Thyroid gland (tissue), 4 donors: ENCODE results near the gene FCER2. TPM values are rescaled to one million over a fixed set of nuclear protein-coding genes. Genes with fewer than 3 reads are reported as not detected.
A peak's percentile ranks its signal among the peaks of the same experiment; 100 is the strongest.

Experiments
- DNase-seq, 2 donors: peaks; one replicate each; pipeline ENCODE4 v3.0.0-alpha.2; 2019
- H3K27ac ChIP-seq, 3 donors: fragments of 200-600 bp; sonication (generic); 1 replicate in 2 of 3; 2 replicates in 1 of 3; pipeline ENCODE4 v1.5.1; 2016 to 2019; ENCODE audit warnings: mild to moderate bottlenecking in 1 of 3, moderate library complexity in 1 of 3
- H3K27me3 ChIP-seq: fragments of 200-600 bp; sonication (generic); one replicate; pipeline ENCODE4 v1.5.1; 2019
- H3K36me3 ChIP-seq, 2 donors: fragments of 200-600 bp; sonication (generic); one replicate each; pipeline ENCODE4 v1.5.1; 2016 to 2019
- H3K4me1 ChIP-seq, 2 donors: fragments of 200-600 bp; sonication (generic); one replicate each; pipeline ENCODE4 v1.5.1; 2017 to 2019
- H3K4me3 ChIP-seq, 3 donors: fragments of 200-600 bp; sonication (generic); replicated peaks in 1 of 3; 1 replicate in 2 of 3; 2 replicates in 1 of 3; pipeline ENCODE4 v1.5.1; 2016; ENCODE audit warnings: mild to moderate bottlenecking in 1 of 3
- H3K9me3 ChIP-seq: fragments of 200-600 bp; sonication (generic); one replicate; pipeline ENCODE4 v1.5.1; 2017
- POLR2A ChIP-seq, 2 donors: fragments of 450-650 bp; IDR thresholded peaks; one replicate each; pipeline ENCODE4 v1.6.1; 2017; ENCODE audit warnings: antibody characterized with exemption in 2 of 2, mild to moderate bottlenecking in 2 of 2, moderate library complexity in 1 of 2
- WGBS, 2 donors: methylation state at CpG; one replicate each; pipeline ENCODE4 v1.1.5; 2017; 5-methylcytosine and 5-hydroxymethylcytosine counted together
- intact Hi-C: fragments of 100-400 bp; cut with DNase I; formaldehyde crosslinking; loops from one replicate; pipeline ENCODE4 v1.15.1; 2023
- total RNA-seq, 4 donors: library from RNA; depleted of rRNA; stranded (reverse); fragments of >200 nt; gene quantifications; one replicate each; pipeline ENCODE4 v1.2.3, GENCODE V29; 2016
- TF ChIP-seq, protein P1 (sequence below), 6 experiments: fragments of 200-600 bp in 3 of 6; fragments of 450-650 bp in 3 of 6; sonication (generic) in 3 of 6; IDR thresholded peaks; one replicate each; pipeline ENCODE4 v1.5.1; 2016 to 2019; ENCODE audit warnings: antibody characterized with exemption in 6 of 6, mild to moderate bottlenecking in 2 of 6, inconsistent platforms in 1 of 6, moderate library complexity in 1 of 6

Gene FCER2
- total RNA-seq, 4 donors from 2014 or later: not detected

DNA sequence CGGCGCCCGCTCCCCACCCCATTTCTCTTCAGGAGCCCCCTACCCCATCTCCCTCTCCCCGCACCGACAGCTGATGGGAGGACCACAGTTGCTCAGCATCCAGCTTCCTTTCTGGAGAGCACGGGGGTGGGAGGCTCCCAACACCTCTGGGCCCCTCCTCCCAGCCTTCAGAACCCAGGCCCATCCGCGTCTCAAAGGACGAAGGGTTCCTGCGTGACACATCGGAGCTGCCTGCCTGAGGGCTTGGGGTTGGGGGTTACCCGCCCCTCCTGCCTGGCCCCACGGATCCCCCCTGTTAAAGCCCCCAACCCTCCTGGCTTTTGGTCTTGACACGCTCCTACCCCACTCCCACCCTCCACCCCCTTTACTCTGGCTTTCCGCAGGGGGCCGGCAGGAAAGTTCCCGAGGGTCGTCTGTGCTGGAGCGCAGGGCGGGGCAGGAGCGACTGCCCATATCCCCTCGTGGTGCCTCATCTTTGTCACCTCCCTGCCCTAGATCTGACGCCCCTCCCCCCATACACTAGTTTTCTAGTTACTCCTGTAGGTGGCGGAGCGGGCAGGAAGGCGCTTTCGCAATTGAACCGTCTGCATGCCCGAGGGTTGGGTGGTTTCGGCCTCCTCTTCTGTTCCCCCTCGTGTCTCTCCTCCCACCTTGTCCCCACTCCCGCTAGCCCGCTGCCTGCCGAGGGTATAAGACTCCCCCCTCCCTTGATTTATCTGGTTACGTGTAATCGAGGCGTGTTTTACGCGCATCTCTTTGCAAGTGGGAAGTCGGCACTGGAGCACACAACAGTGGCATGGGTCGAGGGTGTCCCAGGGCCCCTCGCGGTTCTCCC is 20.4 kb downstream of the FCER2 start:
- Histone ChIP-seq H3K9me3 (no peaks in the 10 kb centered on the region), H3K4me1 (peaks cover 6 to 9% of the 10 kb centered on the region in 2 donors), H3K36me3 (peaks cover 0 to 10% of the 10 kb centered on the region in 2 donors), H3K27ac (peak overlapping the region in 2 of 3 donors; percentile 66 to 86), H3K27me3 (no peaks in the 10 kb centered on the region), H3K4me3 (peak overlapping the region; percentile 84 to 99 (median 96))
- TF ChIP-seq, protein P1, sequence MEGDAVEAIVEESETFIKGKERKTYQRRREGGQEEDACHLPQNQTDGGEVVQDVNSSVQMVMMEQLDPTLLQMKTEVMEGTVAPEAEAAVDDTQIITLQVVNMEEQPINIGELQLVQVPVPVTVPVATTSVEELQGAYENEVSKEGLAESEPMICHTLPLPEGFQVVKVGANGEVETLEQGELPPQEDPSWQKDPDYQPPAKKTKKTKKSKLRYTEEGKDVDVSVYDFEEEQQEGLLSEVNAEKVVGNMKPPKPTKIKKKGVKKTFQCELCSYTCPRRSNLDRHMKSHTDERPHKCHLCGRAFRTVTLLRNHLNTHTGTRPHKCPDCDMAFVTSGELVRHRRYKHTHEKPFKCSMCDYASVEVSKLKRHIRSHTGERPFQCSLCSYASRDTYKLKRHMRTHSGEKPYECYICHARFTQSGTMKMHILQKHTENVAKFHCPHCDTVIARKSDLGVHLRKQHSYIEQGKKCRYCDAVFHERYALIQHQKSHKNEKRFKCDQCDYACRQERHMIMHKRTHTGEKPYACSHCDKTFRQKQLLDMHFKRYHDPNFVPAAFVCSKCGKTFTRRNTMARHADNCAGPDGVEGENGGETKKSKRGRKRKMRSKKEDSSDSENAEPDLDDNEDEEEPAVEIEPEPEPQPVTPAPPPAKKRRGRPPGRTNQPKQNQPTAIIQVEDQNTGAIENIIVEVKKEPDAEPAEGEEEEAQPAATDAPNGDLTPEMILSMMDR (IDR thresholded peaks at IDR 0.05): peak in 4 of 6 experiments; percentile 41 to 60 (median 54)
- no peak for TF ChIP-seq POLR2A (IDR thresholded peaks at IDR 0.05)
- DNase-seq: peak; percentile 81 to 82
- intact Hi-C loops: loop anchor here (2.0 to 10.0 kb wide), 3 partner anchors 44 to 113 kb away; partner anchors contain the start of gene STXBP2
- 5 to 7% methylated on average over 37 to 43 of the region's 43 CpGs for WGBS, 2 donors

DNA sequence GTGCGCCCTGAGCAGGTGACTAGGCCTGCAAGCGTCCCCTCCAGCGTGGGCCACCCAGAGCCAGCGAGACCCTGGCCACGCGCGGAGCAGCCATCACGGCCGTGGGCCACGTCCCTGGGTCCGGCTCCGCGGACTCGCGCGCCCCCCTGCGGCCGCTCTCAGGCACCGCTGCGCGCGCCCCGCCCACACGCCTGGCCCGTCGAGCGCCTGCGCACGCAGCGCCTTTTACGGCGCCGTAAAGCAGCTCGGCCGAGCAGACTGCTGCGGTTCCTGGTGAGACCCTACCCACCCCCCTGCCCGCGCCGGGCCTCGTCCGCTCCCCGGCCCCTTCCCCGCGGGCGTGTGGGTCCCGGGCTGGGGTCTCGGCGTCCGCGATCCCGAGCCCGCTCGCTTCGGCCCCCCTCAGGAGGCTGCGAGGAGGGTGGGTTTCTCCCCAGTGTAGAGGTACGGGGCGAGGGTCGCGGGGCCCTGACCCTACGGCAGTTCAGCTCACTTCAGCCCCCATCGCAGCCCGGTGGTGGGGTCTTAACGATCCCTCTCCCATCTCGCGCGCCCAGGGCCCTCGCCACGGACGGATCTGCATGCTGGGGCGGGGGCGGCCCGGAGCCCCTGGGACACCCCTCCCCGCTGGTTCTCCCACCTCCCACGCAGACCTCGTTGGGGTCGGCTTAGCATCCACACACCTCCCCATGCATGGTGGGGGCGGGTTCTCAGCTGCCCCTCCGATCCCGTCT is 21.2 kb downstream of the FCER2 start, which contains the start of gene TRAPPC5:
TSS of gene TRAPPC5 (plus strand) at position 228 of the 734 bp plus-strand sequence. CDS start 1,421 bp downstream, outside the sequence.
- Histone ChIP-seq H3K27me3 (no peaks in the 10 kb centered on the region), H3K9me3 (no peaks in the 10 kb centered on the region), H3K27ac (peak within 1 kb of the TSS; percentile 54 to 86 (median 66)), H3K4me3 (peak within 1 kb of the TSS; percentile 84 to 99 (median 96)), H3K4me1 (peaks cover 6 to 9% of the 10 kb centered on the region in 2 donors), H3K36me3 (peaks cover 0 to 10% of the 10 kb centered on the region in 2 donors)
- WGBS, 2 donors: 1 to 3% methylated on average over 10 to 21 of the region's 79 CpGs
- TF ChIP-seq, protein P1 (IDR thresholded peaks at IDR 0.05): peak; percentile 24 to 99 (median 98)
- TF ChIP-seq POLR2A (IDR thresholded peaks at IDR 0.05): peak in 1 of 2 donors; percentile 65
- intact Hi-C loops: loop anchor here (2.0 to 10.0 kb wide), 3 partner anchors 43 to 114 kb away; partner anchors contain the start of gene STXBP2
- peak; percentile 81 to 82 for DNase-seq

DNA sequence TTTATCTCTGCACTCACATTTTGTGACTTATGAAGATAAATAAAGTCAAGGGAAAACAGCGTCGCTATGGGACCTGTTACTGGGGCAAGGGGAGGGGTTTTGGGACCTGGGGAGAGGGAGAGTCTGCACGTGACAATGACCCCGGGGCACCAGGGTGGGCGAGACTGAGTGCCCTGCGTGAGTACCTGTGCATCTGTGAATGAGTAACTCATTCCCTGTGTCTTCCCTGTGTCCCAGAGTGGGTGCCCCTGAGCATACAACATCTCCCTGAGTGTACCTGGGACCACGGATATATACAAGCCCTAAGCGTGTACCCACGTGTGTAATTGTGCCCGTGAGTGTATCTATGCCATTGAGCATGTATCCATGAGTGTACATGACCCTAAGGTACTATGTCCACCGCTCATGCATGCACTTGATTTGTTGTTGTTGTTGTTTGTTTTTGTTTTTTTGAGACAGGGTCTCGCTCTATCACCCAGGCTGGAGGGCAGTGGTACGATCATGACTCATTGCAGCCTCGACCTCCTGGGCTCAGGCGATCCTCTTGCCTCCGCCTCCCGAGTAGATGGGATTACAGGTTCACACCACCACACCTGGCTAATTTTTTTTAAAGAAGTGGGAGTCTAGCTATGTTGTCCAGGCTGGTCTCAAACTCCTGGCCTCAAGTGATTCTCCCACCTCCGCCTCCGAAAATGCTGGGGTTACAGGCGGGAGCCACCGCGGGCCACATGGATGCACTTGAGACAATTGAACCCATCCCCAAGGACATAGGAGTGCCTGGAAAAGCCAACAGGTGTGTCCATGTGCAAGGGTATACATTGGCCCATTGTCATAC is 21.9 kb downstream of the FCER2 start:
- Histone ChIP-seq H3K27ac (no peak overlapping the region), H3K9me3 (no peaks in the 10 kb centered on the region), H3K36me3 (peaks cover 0 to 10% of the 10 kb centered on the region in 2 donors), H3K4me1 (peaks cover 6 to 9% of the 10 kb centered on the region in 2 donors), H3K27me3 (no peaks in the 10 kb centered on the region), H3K4me3 (peak overlapping the region in 1 of 3 donors; percentile 84)
- 54 to 56% methylated on average over 22 of the region's 22 CpGs for WGBS, 2 donors
- no peak for TF ChIP-seq POLR2A (IDR thresholded peaks at IDR 0.05)
- DNase-seq: no peak
- intact Hi-C loops: loop anchor here (2.0 to 10.0 kb wide), 3 partner anchors 43 to 115 kb away; partner anchors contain the start of gene STXBP2

DNA sequence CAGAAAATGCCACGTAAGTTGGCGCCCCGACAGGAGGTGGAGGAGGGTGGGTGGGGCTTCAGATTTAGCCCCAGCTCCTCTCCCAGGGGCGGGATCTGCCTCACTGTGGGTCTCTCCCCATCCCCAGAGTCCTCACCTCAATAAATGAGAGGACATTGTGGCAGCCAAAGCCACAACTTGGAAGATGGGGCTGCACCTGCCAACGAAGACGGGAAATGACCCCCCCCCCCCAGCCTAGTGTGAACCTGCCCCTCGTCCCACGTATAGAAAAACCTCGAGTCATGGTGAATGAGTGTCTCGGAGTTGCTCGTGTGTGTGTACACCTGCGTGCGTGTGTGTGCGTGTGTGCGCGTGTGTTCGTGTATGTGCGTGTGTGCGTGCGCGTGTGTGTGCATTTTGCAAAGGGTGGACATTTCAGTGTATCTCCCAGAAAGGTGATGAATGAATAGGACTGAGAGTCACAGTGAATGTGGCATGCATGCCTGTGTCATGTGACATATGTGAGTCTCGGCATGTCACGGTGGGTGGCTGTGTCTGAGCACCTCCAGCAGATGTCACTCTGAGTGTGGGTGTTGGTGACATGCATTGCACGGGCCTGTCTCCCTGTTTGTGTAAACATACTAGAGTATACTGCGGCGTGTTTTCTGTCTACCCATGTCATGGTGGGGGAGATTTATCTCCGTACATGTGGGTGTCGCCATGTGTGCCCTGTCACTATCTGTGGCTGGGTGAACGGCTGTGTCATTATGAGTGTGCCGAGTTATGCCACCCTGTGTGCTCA is 22.8 kb downstream of the FCER2 start:
- WGBS, 2 donors: 54 to 57% methylated on average over 27 to 30 of the region's 30 CpGs

More for the DNA sequence above, 22.8 kb downstream of the FCER2 start:
- Histone ChIP-seq H3K4me3 (no peak overlapping the region), H3K27me3 (no peaks in the 10 kb centered on the region), H3K4me1 (peaks cover 6 to 9% of the 10 kb centered on the region in 2 donors), H3K36me3 (peaks cover 0 to 10% of the 10 kb centered on the region in 2 donors), H3K27ac (no peak overlapping the region), H3K9me3 (no peaks in the 10 kb centered on the region)
- TF ChIP-seq, protein P1 (IDR thresholded peaks at IDR 0.05): no peak
- no peak for TF ChIP-seq POLR2A (IDR thresholded peaks at IDR 0.05)
- no peak for DNase-seq
- intact Hi-C loops: no loop called here
